ENCODE data around the gene ALG11.
"Not testable (repeated sequence)": the region's sequence is repeated elsewhere in the genome, so short reads cannot be mapped to it uniquely, and the experiment has no call there.

Gene ALG11

GRCh38 chr13:52027832-52028231 lies 15.6 kb downstream of the ALG11 start:
- DNase-seq (ENCODE audit: low read depth in 3 of 3), result no peak

DNA sequence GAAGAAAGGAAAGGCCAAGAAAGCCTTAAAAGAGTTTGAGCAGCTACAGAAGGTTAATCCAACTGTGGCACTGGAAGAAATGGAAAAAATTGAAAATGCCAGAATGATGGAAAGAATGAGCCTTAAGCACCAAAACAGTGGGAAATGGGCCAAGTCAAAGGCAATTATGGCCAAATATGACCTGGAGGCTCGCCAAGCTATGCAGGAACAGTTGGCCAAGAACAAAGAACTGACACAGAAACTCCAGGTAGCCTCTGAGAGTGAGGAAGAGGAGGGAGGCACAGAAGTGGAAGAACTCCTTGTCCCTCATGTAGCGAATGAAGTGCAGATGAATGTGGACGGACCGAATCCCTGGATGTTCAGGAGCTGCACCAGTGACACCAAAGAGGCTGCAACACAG lies 17.4 kb downstream of the ALG11 start:
- DNase-seq (ENCODE audit: low read depth in 3 of 3), result no peak

DNA sequence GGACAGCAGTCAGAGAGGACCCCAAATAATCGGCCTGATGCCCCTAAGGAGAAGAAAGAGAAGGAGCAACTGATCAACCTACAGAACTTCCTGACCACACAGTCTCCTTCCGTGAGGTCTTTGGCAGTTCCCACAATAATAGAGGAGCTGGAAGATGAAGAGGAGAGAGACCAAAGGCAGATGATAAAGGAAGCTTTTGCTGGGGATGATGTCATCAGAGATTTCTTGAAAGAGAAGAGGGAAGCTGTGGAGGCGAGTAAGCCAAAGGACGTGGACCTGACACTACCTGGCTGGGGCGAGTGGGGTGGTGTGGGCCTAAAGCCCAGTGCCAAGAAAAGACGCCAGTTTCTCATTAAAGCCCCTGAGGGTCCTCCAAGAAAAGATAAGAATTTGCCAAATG lies 18.2 kb downstream of the ALG11 start:
- not testable (repeated sequence) for DNase-seq (ENCODE audit: low read depth in 3 of 3)

- DNase-seq (ENCODE audit: low read depth in 3 of 3), result no peak
These were observed 20.8 kb downstream of the ALG11 start for GRCh38 chr13:52033039-52033438.

DNA sequence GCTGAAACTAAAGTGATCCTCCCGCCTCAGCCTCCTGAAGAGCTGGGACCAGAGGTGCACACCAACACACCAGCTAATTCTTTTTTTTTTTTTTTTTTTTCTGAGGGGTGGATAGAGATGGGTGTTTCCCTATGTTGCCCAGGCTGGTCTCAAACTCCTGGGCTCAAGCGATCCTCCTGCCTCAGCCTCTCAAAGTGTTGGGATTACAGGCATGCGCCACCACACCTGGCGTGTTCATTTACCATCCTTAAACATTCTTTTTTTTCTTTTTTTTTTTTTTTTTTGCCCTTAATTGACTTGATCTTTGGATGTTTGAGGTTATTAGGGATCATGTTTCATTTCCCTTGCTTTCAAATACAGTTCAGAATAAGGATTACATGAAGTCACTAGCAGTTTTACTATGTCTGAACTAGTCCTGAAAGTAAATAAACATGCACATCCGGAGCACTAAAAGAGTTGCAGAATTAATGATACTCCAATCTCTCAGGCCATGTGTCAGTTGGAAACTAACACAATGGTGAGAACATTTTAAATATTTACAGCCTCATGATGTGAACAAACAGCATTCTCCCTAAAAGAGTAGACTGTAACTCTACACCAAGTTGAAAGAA lies 22.5 kb downstream of the ALG11 start:
- no peak for DNase-seq (ENCODE audit: low read depth in 3 of 3)

DNA sequence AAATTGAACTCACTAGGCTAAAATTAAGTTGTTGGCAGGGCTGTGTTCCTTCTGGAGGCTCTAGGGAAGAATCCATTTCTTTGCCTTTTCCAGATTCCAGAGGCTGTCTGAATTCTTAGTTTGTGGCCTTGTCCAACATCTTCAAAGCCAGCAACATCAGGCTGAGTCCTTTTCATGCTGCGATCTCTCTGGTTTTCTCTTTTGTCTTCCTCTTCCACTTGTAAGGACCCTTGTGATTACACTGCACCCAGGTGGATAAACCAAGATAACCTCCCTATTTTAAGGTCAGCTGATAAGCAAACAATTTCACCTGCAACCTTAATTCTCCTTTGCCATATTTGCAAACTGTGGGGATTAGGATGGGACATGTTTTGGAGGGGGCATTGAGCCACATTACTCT lies 23.8 kb downstream of the ALG11 start:
- DNase-seq (ENCODE audit: low read depth in 3 of 3), result no peak

DNA sequence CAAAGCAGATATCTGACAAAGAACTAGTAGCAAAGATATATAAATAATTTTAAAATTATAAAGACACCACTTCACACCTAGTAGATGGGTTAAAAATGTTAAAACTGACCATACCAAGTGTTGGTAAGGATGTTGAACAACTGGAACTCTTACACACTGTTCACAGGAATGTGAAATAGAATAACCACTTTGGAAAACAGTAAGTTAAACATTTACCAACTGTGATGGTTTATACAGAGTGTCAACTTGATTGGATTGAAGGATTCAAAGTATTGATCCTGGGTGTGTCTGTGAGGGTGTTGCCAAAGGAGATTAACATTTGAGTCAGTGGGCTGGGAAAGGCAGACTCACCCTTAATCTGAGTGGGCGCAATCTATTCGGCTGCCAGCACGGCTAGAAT lies 31.5 kb downstream of the ALG11 start:
- DNase-seq (ENCODE audit: low read depth in 3 of 3), result no peak

DNA sequence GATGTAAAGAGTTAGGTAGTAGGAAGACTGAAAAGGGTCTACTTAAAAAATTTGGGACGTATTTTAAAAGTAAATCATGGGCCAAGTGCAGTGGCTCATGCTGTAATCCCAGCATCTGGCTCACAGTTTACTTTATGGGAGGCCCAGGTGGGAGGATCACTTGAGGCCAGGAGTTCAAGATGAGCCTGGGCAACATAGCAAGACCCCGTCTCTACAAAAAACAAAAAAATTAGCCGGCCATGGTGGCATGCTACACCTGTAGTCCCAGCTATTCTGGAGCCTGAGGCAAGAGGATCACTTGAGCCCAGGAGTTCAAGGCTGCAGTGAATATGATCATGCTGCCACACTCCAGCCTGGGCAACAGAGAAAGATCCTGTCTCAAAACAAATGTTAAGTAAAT lies 35.3 kb downstream of the ALG11 start:
- DNase-seq (ENCODE audit: low read depth in 3 of 3), result no peak

GRCh38 chr13:52048516-52048915 lies 36.3 kb downstream of the ALG11 start:
- no peak for DNase-seq (ENCODE audit: low read depth in 3 of 3)

DNA sequence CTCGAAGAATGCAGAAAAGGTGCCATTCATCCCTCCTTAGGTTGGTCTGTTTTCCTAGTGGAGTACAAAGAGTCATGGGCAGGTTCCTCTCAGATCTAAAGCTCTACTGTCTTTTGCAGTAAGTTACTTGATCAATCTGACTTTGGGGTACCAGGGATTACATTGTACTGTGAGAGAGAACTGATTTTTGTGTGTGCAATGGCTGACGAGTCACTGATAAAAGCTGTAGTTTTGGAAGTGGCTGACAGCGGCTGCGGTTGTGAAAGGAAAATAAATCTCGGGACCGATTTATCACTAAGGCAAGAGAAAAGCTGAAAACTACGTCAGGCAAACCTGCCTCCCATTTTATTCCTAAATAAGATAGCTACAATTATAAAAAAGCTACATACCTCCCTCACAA lies 39.2 kb downstream of the ALG11 start:
- DNase-seq (ENCODE audit: low read depth in 3 of 3), result no peak

DNA sequence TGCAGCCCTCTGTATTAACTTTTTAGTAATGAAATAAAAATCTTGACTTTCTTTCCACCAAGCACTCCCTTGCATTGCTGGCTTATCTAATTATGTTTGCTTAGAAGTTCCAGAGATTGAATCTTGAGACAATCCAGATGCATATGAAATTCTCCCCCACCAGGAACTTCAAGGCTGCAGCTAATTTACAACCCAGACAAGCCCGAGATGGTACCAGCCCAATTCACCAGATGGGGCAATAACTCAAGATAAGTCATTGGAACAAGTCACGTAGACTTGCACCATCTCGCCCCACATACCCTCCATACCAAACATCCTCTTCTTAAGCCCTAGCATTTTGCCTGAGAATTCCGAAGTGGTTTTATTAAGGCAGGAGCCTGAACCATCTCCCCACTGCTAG lies 41.3 kb downstream of the ALG11 start:
- DNase-seq (ENCODE audit: low read depth in 3 of 3), result no peak

- not testable (repeated sequence) for DNase-seq (ENCODE audit: low read depth in 3 of 3)
These were observed 48.9 kb downstream of the ALG11 start for GRCh38 chr13:52061064-52061463.

GRCh38 chr13:52061587-52061986 lies 49.4 kb downstream of the ALG11 start:
- no peak for DNase-seq (ENCODE audit: low read depth in 3 of 3)

DNA sequence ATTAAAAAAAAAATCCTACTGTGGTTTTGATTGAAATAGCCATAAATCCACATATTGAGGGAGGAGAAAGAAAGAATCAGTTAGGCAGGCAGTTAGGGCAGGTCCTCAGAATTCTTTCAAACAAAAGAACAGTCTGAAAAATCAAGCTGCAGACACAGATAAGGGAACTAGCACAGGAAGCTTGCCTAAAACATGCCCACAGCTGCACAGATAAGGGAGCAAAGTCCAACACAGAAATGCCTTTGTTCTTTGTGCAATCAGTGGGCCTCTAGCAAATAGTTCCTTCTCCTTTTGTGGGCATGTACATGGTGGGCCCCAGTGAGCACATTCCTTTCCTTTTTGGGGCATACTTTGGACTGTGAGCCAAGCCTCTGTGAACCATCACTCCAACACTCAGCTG lies 55.0 kb downstream of the ALG11 start:
- DNase-seq (ENCODE audit: low read depth in 3 of 3), result no peak

DNA sequence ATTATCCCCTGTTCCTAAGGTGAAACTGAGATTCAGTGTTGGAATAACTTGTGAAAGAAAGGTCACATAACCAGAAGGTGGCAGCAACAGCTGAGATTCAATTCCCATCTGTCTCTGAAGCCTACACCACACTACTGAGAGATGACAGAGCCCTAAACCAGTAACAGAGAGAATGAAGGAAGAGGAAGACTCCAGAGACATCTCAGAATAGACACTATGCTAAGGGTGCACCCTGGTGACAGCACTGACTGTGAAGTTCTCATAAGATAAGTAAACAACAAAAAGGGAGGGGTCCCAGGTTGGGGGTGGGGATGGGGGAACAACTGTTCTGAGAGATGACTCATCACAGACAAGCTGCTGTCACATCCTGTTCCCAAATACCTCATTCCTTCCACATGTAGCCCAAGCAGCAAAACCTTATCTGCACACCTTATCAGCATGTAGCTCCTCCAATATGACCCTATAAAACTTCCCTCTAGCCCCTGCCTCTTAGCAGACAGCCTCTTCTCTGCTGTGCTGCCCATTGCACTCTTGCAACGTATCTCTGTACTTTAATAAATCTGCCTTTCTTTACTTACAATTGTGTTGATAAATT lies 58.8 kb downstream of the ALG11 start:
- DNase-seq (ENCODE audit: low read depth in 3 of 3), result peak in 1 of 3 experiments; percentile 0

Data from stimulated activated CD4-positive, alpha-beta T cell treated with anti-CD3 and anti-CD28 coated beads, TNF-alpha, amount 100 ng/mL, for 4 hours (primary cell).